Glomerular visceral epithelial cell (primary cell): ENCODE data around the gene SOX9.
A peak's percentile ranks its signal among the peaks of the same experiment; 100 is the strongest.
"Not testable (repeated sequence)": the region's sequence is repeated elsewhere in the genome, so short reads cannot be mapped to it uniquely, and the experiment has no call there.

Experiments used
- DNase-seq: peaks from one replicate; pipeline ENCODE4 v3.0.0-alpha.2; 2016; ENCODE audit errors: extremely low spot score

SOX9 gene

DNA sequence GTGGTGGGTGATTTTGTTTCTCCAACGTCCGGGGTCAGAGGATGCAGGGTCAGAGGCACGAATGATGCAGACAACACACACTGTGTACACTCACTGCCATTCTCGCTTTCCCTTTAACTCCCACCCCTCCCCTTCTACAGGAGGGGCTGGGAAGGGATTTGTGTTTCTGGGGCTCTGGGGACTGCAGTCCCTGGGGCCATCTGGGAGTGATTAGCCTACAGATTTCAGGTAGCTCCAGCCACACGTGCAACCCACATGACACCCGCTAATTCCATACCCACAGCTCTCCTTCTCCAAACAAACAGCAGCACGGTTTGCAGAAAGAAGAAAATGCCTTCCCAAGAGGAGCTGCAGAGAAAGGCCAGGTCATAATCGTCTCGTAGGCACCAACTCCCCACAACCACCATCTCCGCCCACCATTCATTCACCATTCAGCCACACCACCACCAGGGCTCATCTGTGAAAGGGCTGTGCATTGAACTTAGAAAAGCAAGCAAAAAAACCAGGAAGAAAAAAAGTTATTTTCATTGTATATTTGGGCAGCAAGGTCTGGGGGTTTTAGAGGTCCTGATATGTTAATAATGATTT lies 9.4 kb upstream of the SOX9 start:
- DNase-seq = no peak

DNA sequence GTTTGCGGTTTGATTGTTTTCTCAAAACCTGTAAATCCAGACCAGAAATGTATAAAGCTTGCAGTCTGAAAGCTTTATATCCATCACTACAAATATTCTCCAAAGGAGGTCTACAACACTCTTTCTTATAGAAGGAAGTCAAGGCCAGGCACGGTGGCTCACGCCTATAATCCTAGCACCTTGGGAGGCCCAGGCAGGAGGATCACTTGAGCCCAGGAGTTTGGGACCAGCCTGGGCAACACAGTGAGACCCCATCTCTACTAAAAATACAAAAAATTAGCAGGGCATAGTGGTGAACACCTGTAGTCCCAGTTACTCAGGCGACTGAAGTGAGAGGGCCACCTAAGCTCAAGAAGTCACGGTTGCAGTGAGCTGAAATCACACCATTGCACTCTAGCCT lies 8.9 kb upstream of the SOX9 start:
- not testable (repeated sequence) for DNase-seq

DNA sequence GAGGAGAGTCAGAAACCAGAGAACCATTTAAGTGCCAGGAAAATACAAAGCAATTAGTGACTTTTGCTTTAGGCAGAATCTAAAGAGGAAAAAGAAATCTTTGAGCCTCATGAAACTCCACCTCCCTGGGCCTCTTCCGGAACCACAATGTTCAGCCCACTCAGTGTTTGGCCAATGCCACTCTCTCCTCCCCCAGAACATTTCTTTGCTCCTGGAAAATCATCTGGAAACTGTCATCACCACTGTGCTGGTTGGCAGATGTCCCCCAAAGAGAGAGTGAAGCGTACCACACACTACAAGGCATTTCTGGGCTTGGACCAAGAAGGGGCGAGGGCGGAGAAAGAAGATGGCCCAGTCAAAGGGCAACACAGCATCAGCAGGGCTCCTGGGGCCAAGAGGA lies 7.1 kb upstream of the SOX9 start:
- no peak for DNase-seq

- no peak for DNase-seq
Measured at GRCh38 chr17:72115781-72116525, 4.9 kb upstream of the SOX9 start.

GRCh38 chr17:72116661-72117521 lies 3.9 kb upstream of the SOX9 start:
- DNase-seq = no peak

DNA sequence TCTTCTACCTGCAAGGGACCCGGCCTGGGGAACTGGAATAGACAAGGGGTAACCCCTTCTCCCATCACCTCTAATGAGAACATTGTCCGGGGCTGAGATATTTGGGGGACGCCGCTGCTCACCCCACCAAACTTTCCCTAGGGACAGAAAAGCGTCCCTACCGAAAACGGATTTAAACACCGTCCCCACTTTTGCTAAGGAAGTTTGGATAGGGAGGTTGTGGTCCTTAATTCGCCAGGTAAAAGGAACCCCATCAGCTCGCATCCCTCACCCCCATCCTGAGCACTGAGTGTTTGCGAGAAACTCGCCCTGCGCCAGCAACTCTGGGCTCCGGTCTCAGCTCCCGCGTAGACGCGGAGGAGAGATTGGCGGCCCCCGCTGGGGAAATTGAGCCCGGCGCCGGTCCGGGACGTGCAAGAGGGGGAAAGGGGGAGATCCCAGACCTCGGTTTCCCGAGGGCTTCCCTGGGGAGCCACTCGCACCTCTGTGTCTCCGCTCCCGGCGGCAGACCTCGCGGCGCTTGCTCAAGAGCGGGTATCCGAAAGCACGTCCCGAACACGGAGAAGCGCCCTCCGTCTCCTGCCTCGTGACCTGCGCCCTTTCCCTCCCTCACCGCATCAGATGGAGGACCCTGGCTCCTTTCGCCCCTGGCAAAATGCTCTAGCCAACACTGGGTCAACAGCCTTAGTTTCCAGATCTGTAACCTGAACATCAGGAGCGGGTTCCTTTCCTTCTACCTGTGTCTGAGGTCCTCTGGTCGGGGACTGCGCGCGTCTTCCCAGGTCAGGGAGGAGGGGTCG lies 3.1 kb upstream of the SOX9 start:
- DNase-seq = no peak

GRCh38 chr17:72118335-72119076 lies 2.3 kb upstream of the SOX9 start:
- DNase-seq = peak; percentile 78

DNA sequence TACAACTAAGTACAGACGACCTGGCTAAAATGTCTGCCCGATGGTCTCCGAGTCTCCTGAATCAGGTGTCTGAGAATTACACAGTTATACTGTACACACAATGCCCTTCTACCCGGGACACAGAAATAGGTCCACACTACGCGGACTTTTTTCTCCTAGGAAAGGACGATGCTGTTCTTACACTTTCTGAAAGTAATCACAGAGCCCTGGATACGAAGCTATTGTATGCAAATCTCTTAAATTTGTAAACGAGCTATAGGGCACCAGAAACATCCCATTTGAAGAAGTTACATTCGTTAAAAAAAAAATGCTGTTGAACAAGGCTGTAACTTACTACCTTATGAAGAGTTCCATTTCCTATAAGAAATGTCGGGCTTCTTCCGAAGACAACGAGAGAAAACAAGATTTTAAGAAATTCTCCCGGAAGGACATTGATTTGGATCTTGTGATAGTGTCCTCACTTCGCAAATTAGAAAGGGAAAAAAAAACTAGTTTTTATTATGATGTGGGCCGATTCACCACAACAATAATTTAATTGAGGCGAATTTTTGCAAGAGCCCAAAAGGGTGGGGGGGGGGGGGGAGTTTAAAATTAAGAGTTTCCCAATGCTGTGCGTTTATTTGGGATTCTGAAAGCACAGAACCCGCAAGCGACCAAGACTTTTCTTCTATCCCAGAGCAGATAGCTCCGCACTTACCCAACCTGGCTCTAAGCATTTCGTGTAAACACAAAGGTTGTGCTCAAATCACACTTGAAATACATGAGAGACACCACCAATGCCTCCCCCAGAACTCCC lies 1.5 kb upstream of the SOX9 start:
- no peak for DNase-seq

DNA sequence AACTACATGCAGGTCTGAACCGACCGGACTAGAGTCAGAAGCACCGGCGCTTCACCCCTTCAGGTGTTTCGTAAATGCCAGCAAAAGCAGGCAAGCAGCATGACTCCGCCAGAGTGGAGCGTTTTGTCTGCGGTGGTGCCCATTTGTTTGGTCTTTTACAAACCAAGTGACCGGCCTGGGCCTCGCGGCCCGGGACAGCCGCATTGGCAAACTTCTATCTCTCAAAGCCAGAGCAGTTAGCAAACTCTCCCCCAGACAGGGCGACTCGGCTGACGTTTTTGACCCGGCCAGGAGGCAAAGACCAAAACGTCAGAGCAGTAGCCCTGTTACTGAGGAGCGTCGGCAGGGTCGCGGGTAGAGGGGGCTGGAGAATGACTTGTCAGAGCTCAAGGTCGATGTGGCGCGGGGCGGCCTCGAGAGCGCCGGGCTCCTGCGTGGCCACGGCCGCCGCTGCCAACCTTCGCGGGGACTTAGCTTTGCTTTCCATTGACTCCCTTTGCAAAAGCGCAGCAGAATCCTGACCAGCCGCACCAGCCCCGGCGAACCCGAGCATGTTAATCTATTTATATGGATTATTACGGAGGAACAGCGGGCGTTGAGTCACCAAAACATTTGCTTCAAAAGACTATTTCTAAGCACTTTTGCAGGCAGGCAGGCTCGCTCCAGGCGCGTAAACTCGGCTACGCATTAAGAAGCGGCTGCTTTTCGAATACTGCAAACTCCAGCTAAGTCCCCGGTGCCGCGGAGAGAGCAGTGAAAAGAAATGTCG lies 763 bp upstream of the SOX9 start:
- DNase-seq = peak; percentile 56

GRCh38 chr17:72121164-72122009 lies 567 bp downstream of the SOX9 start:
- peak; percentile 58 for DNase-seq

DNA sequence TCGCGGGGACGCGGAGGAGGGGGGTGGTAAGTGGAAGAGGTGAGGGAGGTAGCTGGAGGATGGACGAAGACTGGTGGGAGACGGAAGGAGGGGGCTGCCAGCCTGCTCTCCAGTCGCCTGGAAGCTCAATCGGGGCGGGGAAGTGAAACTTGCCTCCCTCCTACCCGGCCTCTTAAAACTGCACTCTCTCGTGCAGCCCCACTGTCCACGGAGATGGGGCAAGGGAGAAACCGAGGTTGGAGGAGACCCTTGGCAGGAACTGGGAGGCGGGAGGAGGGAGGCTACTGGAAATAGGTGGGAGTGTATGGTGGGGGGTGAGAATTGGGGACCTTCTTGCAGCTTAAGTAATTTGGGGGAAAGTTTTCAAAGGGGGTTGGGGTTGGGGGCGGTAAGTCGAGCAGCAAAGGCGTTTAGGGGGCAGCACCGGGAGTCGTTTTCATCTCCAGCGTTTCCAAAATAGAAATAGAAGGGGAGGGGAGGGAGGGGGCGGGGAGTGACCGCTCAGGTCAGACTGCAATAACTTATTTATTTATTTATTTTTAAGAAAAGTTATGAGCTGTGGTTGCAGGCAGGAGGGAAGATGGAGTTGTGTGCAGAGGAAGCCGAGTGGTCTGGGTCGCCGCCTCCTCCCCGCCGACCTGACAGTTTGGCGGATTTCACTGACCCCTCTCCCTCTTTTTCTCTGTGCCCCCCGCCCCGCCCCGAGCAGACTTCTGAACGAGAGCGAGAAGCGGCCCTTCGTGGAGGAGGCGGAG lies 1.4 kb downstream of the SOX9 start:
- DNase-seq = peak; percentile 45

- peak; percentile 36 for DNase-seq
Measured at GRCh38 chr17:72122765-72123529, 2.1 kb downstream of the SOX9 start.

GRCh38 chr17:72123530-72124437 lies 3.0 kb downstream of the SOX9 start:
- DNase-seq = no peak

- no peak for DNase-seq
Measured at GRCh38 chr17:72124438-72124775, 3.6 kb downstream of the SOX9 start.

DNA sequence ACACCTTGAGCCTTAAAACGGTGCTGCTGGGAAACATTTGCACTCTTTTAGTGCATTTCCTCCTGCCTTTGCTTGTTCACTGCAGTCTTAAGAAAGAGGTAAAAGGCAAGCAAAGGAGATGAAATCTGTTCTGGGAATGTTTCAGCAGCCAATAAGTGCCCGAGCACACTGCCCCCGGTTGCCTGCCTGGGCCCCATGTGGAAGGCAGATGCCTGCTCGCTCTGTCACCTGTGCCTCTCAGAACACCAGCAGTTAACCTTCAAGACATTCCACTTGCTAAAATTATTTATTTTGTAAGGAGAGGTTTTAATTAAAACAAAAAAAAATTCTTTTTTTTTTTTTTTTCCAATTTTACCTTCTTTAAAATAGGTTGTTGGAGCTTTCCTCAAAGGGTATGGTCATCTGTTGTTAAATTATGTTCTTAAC lies 4.4 kb downstream of the SOX9 start:
- no peak for DNase-seq

DNA sequence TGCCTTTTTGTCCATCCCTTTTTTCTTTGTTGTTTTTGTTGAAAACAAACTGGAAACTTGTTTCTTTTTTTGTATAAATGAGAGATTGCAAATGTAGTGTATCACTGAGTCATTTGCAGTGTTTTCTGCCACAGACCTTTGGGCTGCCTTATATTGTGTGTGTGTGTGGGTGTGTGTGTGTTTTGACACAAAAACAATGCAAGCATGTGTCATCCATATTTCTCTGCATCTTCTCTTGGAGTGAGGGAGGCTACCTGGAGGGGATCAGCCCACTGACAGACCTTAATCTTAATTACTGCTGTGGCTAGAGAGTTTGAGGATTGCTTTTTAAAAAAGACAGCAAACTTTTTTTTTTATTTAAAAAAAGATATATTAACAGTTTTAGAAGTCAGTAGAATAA lies 4.9 kb downstream of the SOX9 start:
- no peak for DNase-seq
